ENCODE results near the gene ACBD6. TPM values are rescaled to one million over a fixed set of nuclear protein-coding genes. Genes with fewer than 3 reads are reported as not detected.

Gene ACBD6
- total and polyA plus RNA-seq, 4 donors, result 8.3 to 17.3 (median 14.0) TPM

- H3K27ac ChIP-seq (ENCODE audit: low read depth in 1 of 2, low read length in 2 of 2), result no peak overlapping the region
- no peaks in the 10 kb centered on the region for H3K4me1 ChIP-seq (ENCODE audit: control insufficient read depth in 4 of 4, insufficient read depth in 4 of 4, low read length in 3 of 4)
- H3K9me3 ChIP-seq (ENCODE audit: control insufficient read depth in 4 of 4, low read length in 3 of 4), result no peaks in the 10 kb centered on the region
- H3K36me3 ChIP-seq (ENCODE audit: control insufficient read depth in 4 of 4, insufficient read depth in 3 of 4, low read depth in 1 of 4, low read length in 3 of 4), result no peaks in the 10 kb centered on the region
- 78% methylated on average over 12 of the region's 12 CpGs for WGBS
- no peaks in the 10 kb centered on the region for H3K27me3 ChIP-seq (ENCODE audit: control insufficient read depth in 4 of 4, insufficient read depth in 4 of 4, low read length in 3 of 4)
- no peak overlapping the region for H3K9ac ChIP-seq (ENCODE audit: low read depth in 1 of 2, low read length in 2 of 2)
- H3K4me3 ChIP-seq (ENCODE audit: low read depth in 1 of 3, low read length in 3 of 3), result no peak overlapping the region
- DNase-seq (ENCODE audit: low spot score), result no peak
- TF ChIP-seq RAD21 (IDR thresholded peaks at IDR 0.05) (no peak), MAX (IDR thresholded peaks at IDR 0.05) (no peak), JUND (IDR thresholded peaks at IDR 0.05) (no peak), YY1 (IDR thresholded peaks at IDR 0.05) (no peak), FOXA2 (IDR thresholded peaks at IDR 0.05) (no peak), FOXA1 (IDR thresholded peaks at IDR 0.05) (no peak), REST (IDR thresholded peaks at IDR 0.05) (no peak), ZBTB33 (IDR thresholded peaks at IDR 0.05) (no peak), CTCF (IDR thresholded peaks at IDR 0.05; ENCODE audit: low read depth, low read length, missing input control) (no peak), RXRA (IDR thresholded peaks at IDR 0.05) (no peak), NR2F2 (IDR thresholded peaks at IDR 0.05) (no peak), HNF4G (IDR thresholded peaks at IDR 0.05) (no peak), HNF4A (conservative IDR thresholded peaks at IDR 0.05) (no peak), EGR1 (IDR thresholded peaks at IDR 0.05; ENCODE audit: low read depth in 2 of 2) (no peak), TAF1 (conservative IDR thresholded peaks at IDR 0.05) (no peak), ATF3 (IDR thresholded peaks at IDR 0.05) (no peak), GABPA (IDR thresholded peaks at IDR 0.05 in 1 of 2, conservative IDR thresholded peaks at IDR 0.05 in 1 of 2) (no peak), SP1 (IDR thresholded peaks at IDR 0.05) (no peak)
Observed at GRCh38 chr1:180262628-180263488, 239.5 kb downstream of the ACBD6 start.

Measured in liver (tissue), 9 donors.